Adrenal gland (tissue), 5 donors: ENCODE results near the gene TGFBR3.

ENCODE experiments used
- CTCF ChIP-seq, 6 experiments: fragments of 450-650 bp in 4 of 6; fragments of 200-600 bp in 2 of 6; sonication (generic) in 1 of 6; IDR thresholded peaks; 1 replicate in 5 of 6; 2 replicates in 1 of 6; pipeline versions ENCODE4 v1.5.1 to v1.8.0; 2016 to 2021; ENCODE audit warnings: antibody characterized with exemption in 6 of 6, mild to moderate bottlenecking in 2 of 6, moderate library complexity in 1 of 6
- POLR2A ChIP-seq, 2 donors: fragments of 450-650 bp; IDR thresholded peaks; one replicate each; pipeline ENCODE4 v1.6.1; 2017; ENCODE audit warnings: antibody characterized with exemption in 2 of 2, mild to moderate bottlenecking in 2 of 2, moderate library complexity in 1 of 2
- donor health status: DM: no; HTN: no; CAD: no.

GRCh38 chr1:91653183-91653582 lies 232.8 kb downstream of the TGFBR3 start:
- no peak for TF ChIP-seq CTCF (IDR thresholded peaks at IDR 0.05)
- TF ChIP-seq POLR2A (IDR thresholded peaks at IDR 0.05) = no peak
